GM23338 (cell line): ENCODE measurements around the gene NLGN1.

Experiments used
- CREB1 ChIP-seq: fragments of 250-450 bp; sonication (Bioruptor Pico); IDR thresholded peaks from 2 replicates; pipeline ENCODE4 v1.5.0; 2020; ENCODE audit warnings: low read depth, mild to moderate bottlenecking, moderate library complexity
- CTCF ChIP-seq, 2 experiments: fragments of 200-600 bp in 1 of 2; sonication (generic) in 1 of 2; conservative IDR thresholded peaks; 2 replicates each; pipeline versions ENCODE4 v1.5.1 to v1.6.1; 2016 to 2017; ENCODE audit warnings: antibody characterized with exemption in 2 of 2, low read depth in 2 of 2, mild to moderate bottlenecking in 2 of 2, moderate library complexity in 1 of 2
- EZH2 ChIP-seq: fragments of 200-600 bp; sonication (generic); IDR thresholded peaks from one replicate; pipeline ENCODE4 v1.8.0; 2017; ENCODE audit warnings: antibody characterized with exemption, mild to moderate bottlenecking, low read depth; ENCODE audit not compliant: unreplicated experiment
- POLR2AphosphoS5 ChIP-seq: IDR thresholded peaks from 2 replicates; pipeline ENCODE4 v1.6.1; 2016; ENCODE audit warnings: antibody characterized with exemption, low read depth
- REST ChIP-seq: IDR thresholded peaks from one replicate; pipeline ENCODE4 v1.6.1; 2018; ENCODE audit warnings: antibody characterized with exemption; ENCODE audit not compliant: unreplicated experiment
- ZNF331 ChIP-seq: fragments of 250-450 bp; sonication (Bioruptor Pico); IDR thresholded peaks from 2 replicates; pipeline ENCODE4 v1.5.0; 2020; ENCODE audit warnings: low read depth, mild to moderate bottlenecking, moderate library complexity
- ZNF462 ChIP-seq: fragments of 250-450 bp; sonication (Bioruptor Pico); IDR thresholded peaks from 2 replicates; pipeline ENCODE4 v1.5.0; 2020; ENCODE audit warnings: mild to moderate bottlenecking, moderate library complexity

- no peak for TF ChIP-seq EZH2
- TF ChIP-seq CTCF (conservative IDR thresholded peaks at IDR 0.05; ENCODE audit: low read depth in 2 of 2), result no peak
- TF ChIP-seq POLR2AphosphoS5, result no peak
- no peak for TF ChIP-seq REST
- TF ChIP-seq ZNF462, result no peak
- TF ChIP-seq CREB1 (CRISPR knock-in tag), result no peak
- no peak for TF ChIP-seq ZNF331 (CRISPR knock-in tag)
These were observed 662.9 kb downstream of the NLGN1 start for GRCh38 chr3:174060431-174060830.
